GM18873 (cell line): ENCODE results near the gene SPINDOC.
"Not testable (repeated sequence)": the region's sequence is repeated elsewhere in the genome, so short reads cannot be mapped to it uniquely, and the experiment has no call there.

ENCODE experiments used
- ATAC-seq: cut with Tn5 transposase; IDR thresholded peaks from one replicate; pipeline ENCODE4 v1.9.1; 2021; ENCODE audit warnings: mild to moderate bottlenecking, moderate library complexity, moderate number of reproducible peaks; ENCODE audit not compliant: unreplicated experiment, low FRiP score

SPINDOC gene

GRCh38 chr11:63849691-63850090 is 36.4 kb downstream of the SPINDOC start:
- no peak for ATAC-seq

- no peak for ATAC-seq
Measured at GRCh38 chr11:63850920-63851319, 37.7 kb downstream of the SPINDOC start.

DNA sequence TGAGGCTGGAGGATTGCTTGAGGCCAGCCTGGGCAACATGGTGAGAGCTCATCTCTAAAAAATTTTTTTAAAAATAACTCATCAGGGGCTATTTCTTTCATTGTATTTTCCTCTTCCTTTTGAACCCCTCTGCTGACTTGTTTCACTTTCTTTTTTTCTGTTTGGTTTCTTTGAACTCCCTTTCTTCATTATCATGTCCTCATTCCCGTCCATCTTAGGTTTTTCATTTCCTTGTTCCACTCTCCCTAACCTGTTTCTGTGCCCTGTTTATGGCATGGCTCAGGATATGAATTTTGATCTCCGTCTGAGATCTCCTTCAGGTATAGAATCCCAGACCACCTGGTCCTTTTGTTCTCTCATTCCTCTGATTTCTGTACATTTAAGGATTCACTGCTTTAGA is 38.1 kb downstream of the SPINDOC start:
- ATAC-seq, result no peak

DNA sequence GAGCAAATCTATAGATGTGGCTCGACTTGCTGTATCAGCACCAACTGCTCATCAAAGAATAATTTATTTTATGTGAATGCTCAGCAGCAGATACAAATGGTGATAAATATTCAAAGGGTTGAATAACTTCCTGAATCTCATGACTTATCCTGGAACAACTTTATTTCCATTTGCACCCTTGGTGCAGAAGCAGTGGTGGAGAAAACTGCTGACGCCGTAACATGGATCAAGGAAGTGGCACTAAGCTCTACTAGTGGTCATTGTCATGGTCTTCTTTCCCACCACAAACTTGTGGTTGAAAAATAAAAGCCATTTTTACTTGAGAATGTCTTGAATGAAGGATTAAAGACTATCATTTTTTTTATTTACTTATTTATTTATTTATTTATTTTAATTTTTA is 40.2 kb downstream of the SPINDOC start:
- no peak for ATAC-seq

- ATAC-seq, result no peak
Measured at GRCh38 chr11:63854696-63855095, 41.4 kb downstream of the SPINDOC start.

DNA sequence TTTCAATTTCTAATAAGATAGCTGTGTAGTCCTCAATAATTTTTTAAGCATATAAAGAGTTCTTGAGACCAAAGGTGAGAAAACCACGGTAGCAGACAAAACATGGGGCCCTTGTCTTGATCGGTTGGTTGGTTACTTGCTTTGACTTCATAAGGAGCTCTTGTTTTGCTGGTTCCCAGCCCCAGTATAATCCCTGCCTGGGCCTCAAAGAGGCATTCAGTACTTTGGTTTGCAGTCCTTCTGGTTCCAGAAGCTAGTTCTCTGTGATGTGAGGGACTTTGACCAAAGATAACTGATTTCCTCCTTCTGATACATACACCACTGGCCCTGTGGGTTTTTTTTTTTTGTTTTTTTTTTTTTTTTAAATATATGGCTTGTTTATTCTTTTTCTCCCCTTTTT is 42.7 kb downstream of the SPINDOC start:
- ATAC-seq, result no peak

- no peak for ATAC-seq
Measured at GRCh38 chr11:63858628-63859550, 45.6 kb downstream of the SPINDOC start.

DNA sequence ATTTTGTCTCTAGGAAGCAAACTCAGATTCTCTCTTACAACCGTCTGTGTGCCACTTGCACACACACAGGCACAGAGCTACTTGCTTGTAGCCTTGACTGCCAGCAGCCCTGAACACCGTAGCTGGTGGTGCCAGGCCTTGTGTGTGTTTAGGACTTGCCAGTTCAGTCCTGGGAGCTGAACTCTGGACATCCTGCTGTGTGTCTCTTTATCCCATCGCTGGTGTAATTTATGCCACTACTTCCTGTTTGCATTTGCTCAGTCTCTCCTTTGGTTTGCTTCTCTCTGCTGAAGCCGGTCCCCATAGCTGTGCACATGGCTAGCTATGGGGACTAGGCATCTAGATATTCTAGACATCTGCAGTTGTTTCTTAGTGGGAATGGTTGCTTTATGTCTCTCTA is 49.7 kb downstream of the SPINDOC start:
- no peak for ATAC-seq

DNA sequence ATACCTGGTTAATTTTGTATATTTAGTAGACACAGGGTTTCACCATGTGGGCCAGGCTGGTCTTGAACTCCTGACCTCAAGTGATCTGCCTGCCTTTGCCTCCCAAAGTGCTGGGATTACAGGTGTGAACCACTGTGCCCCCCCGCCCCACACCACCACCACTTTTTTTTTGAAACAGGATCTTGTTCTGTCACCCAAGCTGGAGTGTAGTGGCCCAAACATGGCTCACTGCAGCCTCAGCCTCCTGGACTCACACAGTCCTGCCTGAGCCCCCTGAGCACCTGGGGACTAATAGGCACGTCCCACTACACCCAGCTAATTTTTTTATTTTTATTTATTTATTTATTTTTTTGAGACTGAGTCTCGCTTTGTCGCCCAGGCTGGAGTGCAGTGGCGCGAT is 50.4 kb downstream of the SPINDOC start:
- not testable (repeated sequence) for ATAC-seq

DNA sequence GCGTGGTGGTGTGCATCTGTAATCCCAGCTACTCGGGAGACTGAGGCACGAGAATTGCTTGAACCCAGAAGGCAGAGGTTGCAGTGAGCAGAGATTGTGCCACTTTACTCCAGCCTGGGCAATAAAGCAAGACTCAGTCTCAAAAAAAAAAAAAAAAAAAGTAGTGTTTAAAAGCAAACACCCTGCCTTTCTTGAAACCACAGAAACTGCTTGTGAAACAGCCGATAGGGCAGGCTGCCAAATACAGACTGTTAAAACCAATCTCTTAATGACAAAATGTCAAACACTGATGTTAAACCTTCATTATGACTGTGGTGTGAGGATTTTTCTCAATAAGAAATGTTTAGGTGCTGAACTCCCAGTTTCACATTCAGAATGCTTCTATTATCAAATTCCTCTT is 53.0 kb downstream of the SPINDOC start:
- ATAC-seq, result peak; percentile 60

DNA sequence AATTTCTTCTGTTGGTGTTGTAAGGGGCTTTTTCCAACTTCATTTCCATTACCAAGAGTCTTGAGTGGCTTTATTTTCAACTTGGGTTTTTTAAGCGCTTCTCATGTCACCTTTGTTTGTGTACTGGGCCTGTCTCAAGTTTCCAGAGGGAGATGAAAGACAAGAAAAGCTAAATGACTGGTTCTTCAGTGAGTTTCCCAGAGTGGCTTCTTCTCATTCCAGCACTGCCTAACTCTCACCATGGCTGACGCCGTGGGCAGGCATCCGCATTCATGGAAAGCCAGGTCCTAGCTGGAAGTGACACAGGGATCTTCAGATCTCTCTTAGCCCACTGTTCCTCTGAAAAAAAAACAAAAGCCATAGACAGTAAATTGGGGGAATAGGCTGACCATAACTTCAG is 54.3 kb downstream of the SPINDOC start:
- ATAC-seq, result no peak

- no peak for ATAC-seq
Measured at GRCh38 chr11:63868399-63869064, 55.3 kb downstream of the SPINDOC start.

DNA sequence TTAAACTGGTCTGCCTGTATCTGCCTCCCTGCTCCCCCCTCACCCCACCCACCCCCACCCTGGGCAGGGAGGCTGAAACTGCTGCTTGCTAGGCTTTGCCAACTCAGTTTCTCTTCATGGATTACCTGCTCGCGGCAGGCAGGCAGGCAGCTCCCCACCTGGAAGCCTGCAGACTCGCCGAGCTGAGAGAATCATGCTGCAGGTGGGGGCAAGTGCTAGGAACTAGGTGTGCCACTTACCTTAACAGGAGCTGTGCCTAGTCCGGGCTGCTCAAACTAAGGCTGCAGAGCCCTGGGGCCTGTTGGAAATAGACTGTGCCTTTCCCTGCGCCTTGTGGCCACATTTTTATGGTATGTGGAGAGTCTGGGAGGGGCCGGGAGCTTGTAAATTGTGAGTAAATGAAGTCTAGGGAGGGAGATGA is 55.9 kb downstream of the SPINDOC start:
- no peak for ATAC-seq

DNA sequence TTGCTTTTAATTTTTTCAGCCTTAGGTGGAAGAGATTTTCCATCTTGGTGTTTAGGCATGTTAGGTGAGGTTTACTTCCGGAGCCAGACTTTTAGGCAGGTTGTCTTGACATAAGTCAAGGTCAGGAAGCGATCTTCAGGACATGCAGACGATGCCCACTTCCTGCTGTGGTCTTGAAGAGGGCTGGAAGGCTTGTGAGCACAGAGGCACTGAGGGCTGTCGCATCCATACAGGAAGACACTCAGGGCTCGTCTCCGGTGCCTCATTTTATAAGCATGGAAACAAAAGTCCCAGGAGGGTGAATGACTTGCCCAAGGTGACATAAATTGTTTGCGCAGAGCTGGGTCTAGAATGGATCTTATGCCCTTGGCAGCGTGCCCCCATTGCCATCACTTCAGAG is 56.4 kb downstream of the SPINDOC start:
- ATAC-seq, result no peak

DNA sequence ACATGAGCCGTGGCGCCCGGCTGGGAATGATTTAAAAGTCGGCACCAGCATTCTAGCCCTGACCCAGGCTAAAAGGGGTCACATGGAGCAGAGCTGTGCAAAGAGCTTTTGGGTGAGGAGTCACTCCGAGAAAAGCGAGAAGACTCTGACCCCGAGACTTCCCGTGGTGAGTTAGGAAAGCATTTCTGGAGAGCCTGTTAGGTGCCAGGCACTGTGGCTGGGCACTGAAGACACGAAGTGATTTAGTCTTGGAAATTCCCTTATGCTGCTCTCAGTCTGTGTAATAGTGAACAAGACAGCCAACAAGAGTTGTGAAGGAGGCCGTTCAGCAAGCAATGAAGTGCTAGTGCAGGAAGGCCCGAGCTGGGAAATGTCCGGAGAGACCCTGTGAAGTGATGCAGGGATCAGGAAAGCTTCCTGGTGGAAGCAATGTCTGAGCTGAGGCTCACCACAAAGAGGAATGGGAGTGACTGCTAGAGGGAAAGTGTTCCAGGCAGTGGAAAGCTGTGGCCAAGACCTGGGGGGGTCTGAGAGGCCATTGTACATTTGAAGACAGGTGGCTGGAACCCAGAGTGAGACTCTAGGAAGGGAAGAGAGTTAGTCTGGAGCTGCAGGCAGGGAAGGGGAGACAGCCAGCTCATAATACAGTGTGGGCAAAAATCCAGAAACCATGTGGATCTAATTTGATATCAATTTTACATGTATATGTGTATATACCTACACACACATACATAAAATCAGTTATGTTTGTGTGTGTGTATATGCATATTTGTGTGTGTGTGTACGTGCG is 57.3 kb downstream of the SPINDOC start:
- ATAC-seq, result no peak

GRCh38 chr11:63871962-63872799 is 58.9 kb downstream of the SPINDOC start:
- ATAC-seq, result peak; percentile 90

- ATAC-seq, result no peak
Measured at GRCh38 chr11:63872800-63873197, 59.5 kb downstream of the SPINDOC start.

DNA sequence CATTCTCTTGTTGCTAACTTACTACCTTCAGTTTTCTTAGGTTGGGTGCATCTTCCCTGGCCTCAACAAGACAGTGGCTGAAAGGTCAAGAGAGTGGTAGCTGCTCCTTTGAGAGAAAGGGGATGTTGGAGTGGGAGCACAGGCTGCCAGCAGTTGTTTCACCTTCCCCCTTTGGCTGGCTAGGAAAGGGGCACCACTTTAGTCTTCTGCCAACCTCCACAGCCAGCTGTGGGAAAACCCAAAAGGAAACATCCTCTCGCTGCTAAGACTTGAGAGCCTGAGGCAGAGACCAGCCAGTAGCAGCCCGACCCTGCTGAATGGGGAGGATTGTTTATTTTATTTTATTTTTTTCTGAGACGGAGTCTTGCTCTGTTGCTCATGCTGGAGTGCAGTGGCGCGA is 60.1 kb downstream of the SPINDOC start:
- ATAC-seq, result no peak

DNA sequence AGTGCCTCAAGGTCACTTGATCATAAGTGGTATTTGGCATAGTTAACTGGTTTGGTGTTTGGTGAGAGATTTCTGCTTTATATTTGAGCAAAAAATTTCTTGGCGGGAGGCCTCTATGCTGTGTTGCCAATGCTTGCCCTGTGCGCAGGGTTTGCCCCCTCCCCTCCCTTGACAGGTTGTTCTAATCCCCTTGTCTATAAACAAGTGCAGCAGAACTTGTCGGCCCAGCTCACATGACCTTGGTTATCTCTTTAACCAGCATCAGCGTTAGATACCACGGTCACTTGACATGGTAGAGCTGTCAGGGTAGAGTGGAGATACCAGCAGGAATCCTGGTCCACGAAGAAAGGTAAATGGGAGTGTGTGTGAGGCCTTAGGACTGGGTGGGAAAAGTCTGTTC is 61.3 kb downstream of the SPINDOC start:
- ATAC-seq, result no peak

DNA sequence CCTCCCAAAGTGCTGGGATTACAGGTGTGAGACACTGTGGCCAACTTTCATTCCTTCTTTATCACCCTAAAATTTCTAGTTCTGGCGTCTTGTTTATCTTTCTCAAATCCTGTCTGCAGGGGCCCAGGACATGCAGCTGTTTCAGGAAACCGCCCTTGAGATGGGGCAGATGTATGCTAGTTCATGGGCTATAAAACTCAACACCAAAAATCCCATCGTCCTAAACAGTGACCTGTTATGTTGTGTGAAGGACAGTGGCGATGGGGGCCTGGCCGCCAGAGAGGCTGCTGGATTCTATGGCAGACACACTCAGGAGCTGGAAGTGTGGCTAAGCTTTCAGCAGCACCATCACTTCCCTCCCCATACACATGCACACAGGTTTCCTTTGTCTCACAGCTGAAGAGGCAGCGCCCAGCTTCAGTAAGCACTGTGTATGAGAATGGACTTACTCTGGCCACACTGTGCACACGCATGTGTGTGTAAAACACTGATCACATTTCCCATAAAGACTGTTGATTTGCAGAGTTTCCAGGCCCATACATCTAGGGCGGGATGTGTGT is 62.3 kb downstream of the SPINDOC start:
- no peak for ATAC-seq
